Common myeloid progenitor, CD34-positive (primary cell): Measurements from ENCODE around the gene KLHL21.
"Not testable (repeated sequence)": the region's sequence is repeated elsewhere in the genome, so short reads cannot be mapped to it uniquely, and the experiment has no call there.

ENCODE experiments used
- CTCF ChIA-PET: fragments of 350-600 bp; sonication (Branson Sonifier 250); formaldehyde crosslinking; loops from one replicate; lab custom pipeline; 2021; ENCODE audit warnings: antibody characterized with exemption; lab: Charles Lee
- POLR2A ChIA-PET: fragments of 350-600 bp; sonication (Branson Sonifier 250); formaldehyde crosslinking; loops from one replicate; lab custom pipeline; 2021; ENCODE audit warnings: antibody characterized with exemption; lab: Charles Lee
- DNase-seq, 3 donors: peaks; one replicate each; pipeline versions ENCODE4 v3.0.0 to v3.0.0-alpha.2; 2013
- H3K27ac ChIP-seq, 2 experiments: 1 replicate in 1 of 2; 2 replicates in 1 of 2; pipeline ENCODE4 v1.7.0; 2013; ENCODE audit warnings: inconsistent platforms in 2 of 2, low read length in 2 of 2, mild to moderate bottlenecking in 2 of 2, low read depth in 1 of 2, moderate library complexity in 1 of 2; ENCODE audit not compliant: severe bottlenecking in 2 of 2, insufficient read depth in 1 of 2, poor library complexity in 1 of 2
- H3K27me3 ChIP-seq, 5 experiments: replicated peaks in 2 of 5; 1 replicate in 3 of 5; 2 replicates in 2 of 5; pipeline versions ENCODE4 v1.6.1 to v1.7.0; 2013; ENCODE audit warnings: low read length in 4 of 5, mild to moderate bottlenecking in 2 of 5, moderate library complexity in 2 of 5, inconsistent platforms in 1 of 5; ENCODE audit not compliant: insufficient read depth in 5 of 5, control insufficient read depth in 4 of 5
- H3K36me3 ChIP-seq, 4 experiments: 1 replicate in 2 of 4; 2 replicates in 2 of 4; pipeline versions ENCODE4 v1.6.1 to v1.7.0; 2013; ENCODE audit warnings: low read length in 3 of 4, control low read depth in 1 of 4, mild to moderate bottlenecking in 1 of 4; ENCODE audit not compliant: control insufficient read depth in 4 of 4, insufficient read depth in 4 of 4
- H3K4me1 ChIP-seq, 4 experiments: 1 replicate in 3 of 4; 2 replicates in 1 of 4; pipeline versions ENCODE4 v1.6.1 to v1.7.1; 2013; ENCODE audit warnings: low read length in 3 of 4, mild to moderate bottlenecking in 3 of 4, control low read depth in 1 of 4, inconsistent platforms in 1 of 4, moderate library complexity in 1 of 4; ENCODE audit not compliant: control insufficient read depth in 4 of 4, insufficient read depth in 4 of 4; ENCODE audit errors: control extremely low read depth in 1 of 4
- H3K4me3 ChIP-seq, 7 experiments: 1 replicate in 4 of 7; 2 replicates in 3 of 7; pipeline versions ENCODE4 v1.5.1 to v1.7.0; 2013; ENCODE audit warnings: mild to moderate bottlenecking in 7 of 7, low read length in 6 of 7, moderate library complexity in 6 of 7, inconsistent platforms in 2 of 7, low read depth in 2 of 7, control low read depth in 1 of 7; ENCODE audit not compliant: insufficient read depth in 4 of 7, control insufficient read depth in 1 of 7; ENCODE audit errors: extremely low read depth in 1 of 7
- H3K9me3 ChIP-seq, 5 experiments: 1 replicate in 4 of 5; 2 replicates in 1 of 5; pipeline versions ENCODE4 v1.6.1 to v1.7.1; 2013; ENCODE audit warnings: low read length in 4 of 5, mild to moderate bottlenecking in 2 of 5, inconsistent platforms in 1 of 5, low read depth in 1 of 5, moderate library complexity in 1 of 5; ENCODE audit not compliant: control insufficient read depth in 4 of 5, insufficient read depth in 2 of 5; ENCODE audit errors: control extremely low read depth in 1 of 5
- WGBS: methylation state at CpG from one replicate; pipeline ENCODE4 v1.1.5; 2013; ENCODE audit not compliant: insufficient coverage; 5-methylcytosine and 5-hydroxymethylcytosine counted together

KLHL21 gene

GRCh38 chr1:6638226-6638625 lies 35.6 kb upstream of the KLHL21 start:
- no peaks in the 10 kb centered on the region for H3K27me3 ChIP-seq
- WGBS, result 97% methylated on average over 18 of the region's 18 CpGs
- CTCF ChIA-PET, result no interaction called here
- DNase-seq, result no peak
- POLR2A ChIA-PET, result no interaction called here
- no peaks in the 10 kb centered on the region for H3K4me1 ChIP-seq
- H3K9me3 ChIP-seq, result no peaks in the 10 kb centered on the region
- peaks cover 10 to 86% (median 69%) of the 10 kb centered on the region in 4 experiments for H3K36me3 ChIP-seq
- no peak overlapping the region for H3K27ac ChIP-seq
- no peak overlapping the region for H3K4me3 ChIP-seq

GRCh38 chr1:6637770-6638169 lies 35.1 kb upstream of the KLHL21 start:
- DNase-seq, result no peak
- CTCF ChIA-PET, result interaction anchor here (2.2 kb wide), 1 partner anchor 9 kb away, joined by 8 read pairs; no protein-coding TSS in a partner anchor
- 100% methylated on average over 3 of the region's 9 CpGs for WGBS

GRCh38 chr1:6636778-6637177 lies 34.1 kb upstream of the KLHL21 start:
- H3K9me3 ChIP-seq, H3K27ac ChIP-seq, H3K4me1 ChIP-seq, H3K27me3 ChIP-seq, H3K4me3 ChIP-seq, POLR2A ChIA-PET, DNase-seq: not testable (repeated sequence)
- peaks cover 8 to 87% (median 71%) of the 10 kb centered on the region in 4 experiments for H3K36me3 ChIP-seq
- CTCF ChIA-PET, result interaction anchor here (0.6 to 2.2 kb wide), 5 partner anchors 9 to 164 kb away, joined by 3 to 8 read pairs (median 4); partner anchors contain the start of gene ZBTB48
- 84% methylated on average over 6 of the region's 6 CpGs for WGBS

More at GRCh38 chr1:6637770-6638169, 35.1 kb upstream of the KLHL21 start:
- H3K27me3 ChIP-seq, result no peaks in the 10 kb centered on the region
- peaks cover 10 to 87% (median 72%) of the 10 kb centered on the region in 4 experiments for H3K36me3 ChIP-seq
- no peaks in the 10 kb centered on the region for H3K4me1 ChIP-seq
- POLR2A ChIA-PET, result no interaction called here
- no peak overlapping the region for H3K4me3 ChIP-seq
- no peak overlapping the region for H3K27ac ChIP-seq
- no peaks in the 10 kb centered on the region for H3K9me3 ChIP-seq

GRCh38 chr1:6635910-6636760 lies 33.5 kb upstream of the KLHL21 start:
- Histone ChIP-seq H3K27me3 (no peaks in the 10 kb centered on the region), H3K36me3 (peaks cover 6 to 82% (median 67%) of the 10 kb centered on the region in 4 experiments), H3K4me3 (no peak overlapping the region), H3K9me3 (no peaks in the 10 kb centered on the region), H3K27ac (no peak overlapping the region), H3K4me1 (no peaks in the 10 kb centered on the region)
- CTCF ChIA-PET, result interaction anchor here (0.7 to 3.8 kb wide), 6 partner anchors 8 to 163 kb away, joined by 3 to 11 read pairs (median 4); no protein-coding TSS in a partner anchor
- 95% methylated on average over 16 of the region's 16 CpGs for WGBS
- DNase-seq, result no peak
- POLR2A ChIA-PET, result no interaction called here

GRCh38 chr1:6635161-6635909 lies 32.7 kb upstream of the KLHL21 start:
- no peak overlapping the region for H3K4me3 ChIP-seq
- peaks cover 6 to 83% (median 65%) of the 10 kb centered on the region in 4 experiments for H3K36me3 ChIP-seq
- H3K27me3 ChIP-seq, result no peaks in the 10 kb centered on the region
- no peak for DNase-seq
- ChIA-PET CTCF (interaction anchor here (0.6 to 3.8 kb wide), 12 partner anchors 10 to 131 kb away, joined by 3 to 11 read pairs (median 4); no protein-coding TSS in a partner anchor), POLR2A (interaction anchor here (0.6 kb wide), 1 partner anchor 49 kb away, joined by 3 read pairs; no protein-coding TSS in a partner anchor)
- H3K9me3 ChIP-seq, result no peaks in the 10 kb centered on the region
- H3K27ac ChIP-seq, result no peak overlapping the region
- 98% methylated on average over 19 of the region's 20 CpGs for WGBS
- no peaks in the 10 kb centered on the region for H3K4me1 ChIP-seq

GRCh38 chr1:6634371-6635052 lies 31.8 kb upstream of the KLHL21 start:
- WGBS, result 77% methylated on average over 25 of the region's 29 CpGs

More at GRCh38 chr1:6634371-6635052, 31.8 kb upstream of the KLHL21 start:
- H3K27me3 ChIP-seq, result no peaks in the 10 kb centered on the region
- DNase-seq, result peak; percentile 47 to 63 (median 63)
- POLR2A ChIA-PET, result interaction anchor here (0.6 kb wide), 2 partner anchors 23 to 50 kb away, joined by 3 to 4 read pairs; no protein-coding TSS in a partner anchor
- peaks cover 6 to 83% (median 66%) of the 10 kb centered on the region in 4 experiments for H3K36me3 ChIP-seq
- H3K4me3 ChIP-seq, result no peak overlapping the region
- H3K27ac ChIP-seq, result no peak overlapping the region
- H3K9me3 ChIP-seq, result no peaks in the 10 kb centered on the region
- no peaks in the 10 kb centered on the region for H3K4me1 ChIP-seq
- CTCF ChIA-PET, result interaction anchor here (0.6 to 3.8 kb wide), 16 partner anchors 11 to 130 kb away, joined by 3 to 21 read pairs (median 4); partner anchors contain the start of genes NOL9 and TAS1R1
